Effector memory CD8-positive, alpha-beta T cell (primary cell): Measurements from ENCODE around the gene CASTOR1.

ENCODE experiments used
- ATAC-seq: fragments of 150-1000 bp; cut with Tn5 transposase; replicated peaks from 2 replicates; pipeline ENCODE4 v1.10.0; 2021; ENCODE audit warnings: mild to moderate bottlenecking, moderate library complexity
- DNase-seq, 3 experiments: peaks; one replicate each; pipeline ENCODE4 v3.0.0; 2021
- H3K27ac Mint-ChIP-seq, 2 donors: one replicate each; pipeline ENCODE4 v1.8.0; 2022; ENCODE audit warnings: mild to moderate bottlenecking in 2 of 2, mixed read lengths in 2 of 2, moderate library complexity in 2 of 2
- H3K27me3 Mint-ChIP-seq, 2 donors: one replicate each; pipeline ENCODE4 v1.8.0; 2022; ENCODE audit warnings: mixed read lengths in 2 of 2
- H3K36me3 Mint-ChIP-seq: one replicate; pipeline ENCODE4 v1.8.0; 2022; ENCODE audit warnings: mild to moderate bottlenecking, moderate library complexity, mixed read lengths; ENCODE audit not compliant: insufficient read depth
- H3K4me1 Mint-ChIP-seq, 2 donors: one replicate each; pipeline ENCODE4 v1.8.0; 2022; ENCODE audit warnings: low read depth in 2 of 2, mixed read lengths in 2 of 2
- H3K4me3 Mint-ChIP-seq, 2 donors: one replicate each; pipeline ENCODE4 v1.8.0; 2022; ENCODE audit warnings: mild to moderate bottlenecking in 2 of 2, mixed read lengths in 2 of 2, moderate library complexity in 2 of 2
- H3K9me3 Mint-ChIP-seq, 2 donors: one replicate each; pipeline ENCODE4 v1.8.0; 2022; ENCODE audit warnings: mixed read lengths in 2 of 2

Gene CASTOR1

GRCh38 chr22:30326706-30327362, 37.5 kb upstream of the CASTOR1 start, which contains the start of gene TBC1D10A:
TSS of gene TBC1D10A (minus strand) at chr22:30326941. CDS start at chr22:30326881, 60 bp downstream.
- Mint-ChIP-seq H3K27me3 (no peaks in the 10 kb centered on the region), H3K9me3 (no peaks in the 10 kb centered on the region), H3K4me1 (peaks cover 43 to 50% of the 10 kb centered on the region in 2 donors), H3K36me3 (peaks cover 29% of the 10 kb centered on the region), H3K4me3 (peak within 1 kb of the TSS; percentile 91 to 97), H3K27ac (peak within 1 kb of the TSS; percentile 90 to 91)
- DNase-seq (peak; percentile 83 to 87 (median 86)), ATAC-seq (peak; percentile 84)

- Mint-ChIP-seq H3K27ac (peak overlapping the region; percentile 81 to 91), H3K4me3 (peak overlapping the region; percentile 91 to 97), H3K4me1 (peaks cover 48 to 54% of the 10 kb centered on the region in 2 donors), H3K9me3 (no peaks in the 10 kb centered on the region), H3K27me3 (no peaks in the 10 kb centered on the region), H3K36me3 (peaks cover 24% of the 10 kb centered on the region)
- ATAC-seq (peak; percentile 6), DNase-seq (no peak)
These were observed 37.0 kb upstream of the CASTOR1 start for GRCh38 chr22:30326255-30326705.

- Mint-ChIP-seq H3K27me3 (no peaks in the 10 kb centered on the region), H3K4me1 (peaks cover 53 to 59% of the 10 kb centered on the region in 2 donors), H3K9me3 (no peaks in the 10 kb centered on the region), H3K27ac (peak overlapping the region; percentile 81 to 91), H3K36me3 (peaks cover 20% of the 10 kb centered on the region), H3K4me3 (peak overlapping the region; percentile 91 to 97)
- no peak for DNase-seq
- no peak for ATAC-seq
These were observed 36.5 kb upstream of the CASTOR1 start for GRCh38 chr22:30325724-30326254.

- H3K4me3 Mint-ChIP-seq = peak overlapping the region; percentile 91 to 97
- peaks cover 56 to 65% of the 10 kb centered on the region in 2 donors for H3K4me1 Mint-ChIP-seq
- no peaks in the 10 kb centered on the region for H3K9me3 Mint-ChIP-seq
- H3K27me3 Mint-ChIP-seq = no peaks in the 10 kb centered on the region
- peak overlapping the region; percentile 81 to 91 for H3K27ac Mint-ChIP-seq
- no peak for DNase-seq
- peaks cover 17% of the 10 kb centered on the region for H3K36me3 Mint-ChIP-seq
- no peak for ATAC-seq
These were observed 35.9 kb upstream of the CASTOR1 start for GRCh38 chr22:30325065-30325720.

GRCh38 chr22:30324014-30324730, 34.9 kb upstream of the CASTOR1 start:
- H3K36me3 Mint-ChIP-seq = peaks cover 22% of the 10 kb centered on the region
- no peaks in the 10 kb centered on the region for H3K9me3 Mint-ChIP-seq
- H3K4me3 Mint-ChIP-seq = peak overlapping the region; percentile 91 to 97
- peak overlapping the region; percentile 65 to 91 for H3K27ac Mint-ChIP-seq
- H3K27me3 Mint-ChIP-seq = no peaks in the 10 kb centered on the region
- DNase-seq (peak; percentile 20 to 37 (median 35)), ATAC-seq (peak; percentile 48)
- peaks cover 67 to 75% of the 10 kb centered on the region in 2 donors for H3K4me1 Mint-ChIP-seq

GRCh38 chr22:30323246-30323645, 33.9 kb upstream of the CASTOR1 start:
- Mint-ChIP-seq H3K36me3 (peaks cover 22% of the 10 kb centered on the region), H3K9me3 (no peaks in the 10 kb centered on the region), H3K27ac (peak overlapping the region in 1 of 2 donors; percentile 44), H3K4me3 (peak overlapping the region; percentile 91 to 97), H3K27me3 (no peaks in the 10 kb centered on the region), H3K4me1 (peaks cover 76 to 85% of the 10 kb centered on the region in 2 donors)
- no peak for DNase-seq
- no peak for ATAC-seq

- Mint-ChIP-seq H3K27ac (peak overlapping the region in 1 of 2 donors; percentile 87), H3K9me3 (no peaks in the 10 kb centered on the region), H3K27me3 (no peaks in the 10 kb centered on the region), H3K4me3 (peak overlapping the region; percentile 3 to 21), H3K36me3 (peaks cover 19% of the 10 kb centered on the region), H3K4me1 (peaks cover 81 to 88% of the 10 kb centered on the region in 2 donors)
- ATAC-seq (no peak), DNase-seq (no peak)
These were observed 32.2 kb upstream of the CASTOR1 start for GRCh38 chr22:30321461-30321860.

GRCh38 chr22:30320021-30320556, 30.8 kb upstream of the CASTOR1 start:
- H3K27ac Mint-ChIP-seq = peak overlapping the region; percentile 84 to 87
- peak overlapping the region in 1 of 2 donors; percentile 21 for H3K4me3 Mint-ChIP-seq
- no peak for ATAC-seq
- peaks cover 86 to 90% of the 10 kb centered on the region in 2 donors for H3K4me1 Mint-ChIP-seq
- H3K9me3 Mint-ChIP-seq = no peaks in the 10 kb centered on the region
- peaks cover 20% of the 10 kb centered on the region for H3K36me3 Mint-ChIP-seq
- no peaks in the 10 kb centered on the region for H3K27me3 Mint-ChIP-seq
- DNase-seq = no peak

- peaks cover 26% of the 10 kb centered on the region for H3K36me3 Mint-ChIP-seq
- peak overlapping the region; percentile 84 to 87 for H3K27ac Mint-ChIP-seq
- no peaks in the 10 kb centered on the region for H3K9me3 Mint-ChIP-seq
- ATAC-seq (no peak), DNase-seq (no peak)
- H3K27me3 Mint-ChIP-seq = no peaks in the 10 kb centered on the region
- H3K4me1 Mint-ChIP-seq = peaks cover 85 to 88% of the 10 kb centered on the region in 2 donors
- peak overlapping the region; percentile 57 to 59 for H3K4me3 Mint-ChIP-seq
These were observed 29.6 kb upstream of the CASTOR1 start for GRCh38 chr22:30318799-30319419.

- ATAC-seq (no peak), DNase-seq (no peak)
- Mint-ChIP-seq H3K27ac (peak overlapping the region; percentile 84 to 87), H3K9me3 (no peaks in the 10 kb centered on the region), H3K4me3 (peak overlapping the region; percentile 37 to 50), H3K36me3 (peaks cover 22% of the 10 kb centered on the region), H3K27me3 (no peaks in the 10 kb centered on the region), H3K4me1 (peaks cover 81 to 86% of the 10 kb centered on the region in 2 donors)
These were observed 28.5 kb upstream of the CASTOR1 start for GRCh38 chr22:30317778-30318177.

GRCh38 chr22:30315962-30316576, 26.8 kb upstream of the CASTOR1 start:
- Mint-ChIP-seq H3K27me3 (no peaks in the 10 kb centered on the region), H3K9me3 (no peaks in the 10 kb centered on the region), H3K4me1 (peaks cover 86 to 89% of the 10 kb centered on the region in 2 donors), H3K4me3 (peak overlapping the region; percentile 18 to 57), H3K27ac (peak overlapping the region; percentile 70 to 87), H3K36me3 (peaks cover 22% of the 10 kb centered on the region)
- DNase-seq (no peak), ATAC-seq (peak; percentile 21)

GRCh38 chr22:30314915-30315314, 25.6 kb upstream of the CASTOR1 start:
- Mint-ChIP-seq H3K4me1 (peaks cover 88 to 89% of the 10 kb centered on the region in 2 donors), H3K9me3 (no peaks in the 10 kb centered on the region), H3K27ac (peak overlapping the region; percentile 79 to 87), H3K27me3 (no peaks in the 10 kb centered on the region), H3K4me3 (peak overlapping the region; percentile 50 to 64), H3K36me3 (peaks cover 20% of the 10 kb centered on the region)
- ATAC-seq (peak; percentile 90), DNase-seq (peak in 2 of 3 experiments; percentile 28 to 41)
